MM.1S (cell line): Measurements from ENCODE around the gene KSR1.

ENCODE experiments used
- CTCF ChIP-seq: fragments of 300-600 bp; sonication (generic); IDR thresholded peaks from 2 replicates; pipeline ENCODE4 v1.5.1; 2016; ENCODE audit warnings: antibody characterized with exemption, low read length, mixed read lengths
- EZH2phosphoT487 ChIP-seq: fragments of 300-600 bp; sonication (generic); IDR thresholded peaks from 2 replicates; pipeline ENCODE4 v1.6.1; 2018; ENCODE audit warnings: antibody characterized with exemption, low read length

DNA sequence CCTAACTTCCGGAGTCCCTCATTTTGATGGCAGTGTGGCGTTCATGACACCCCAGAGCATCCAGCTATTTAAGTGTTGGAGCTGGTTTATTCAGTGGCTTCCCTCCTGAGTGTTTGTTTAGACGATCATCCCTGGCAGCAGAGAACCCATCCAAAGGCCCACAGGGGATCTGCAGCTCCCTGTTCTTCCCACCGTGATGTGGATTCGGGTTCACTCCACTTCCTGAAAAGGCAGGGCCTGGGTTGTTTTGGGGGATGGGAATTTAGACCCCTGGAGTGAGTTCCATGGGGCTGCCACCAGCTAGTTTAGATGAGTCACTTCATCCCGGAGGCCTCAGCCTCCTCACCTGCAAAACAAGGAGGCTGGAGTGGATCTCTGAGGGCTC, 2.3 kb downstream of the KSR1 start:
- no peak for TF ChIP-seq CTCF
- no peak for TF ChIP-seq EZH2phosphoT487
